Fibroblast of lung (primary cell): Measurements from ENCODE around the gene ADGRD1. TPM values are rescaled to one million over a fixed set of nuclear protein-coding genes. Genes with fewer than 3 reads are reported as not detected.

ENCODE experiments used
- DNase-seq, 2 donors: peaks; one replicate each; pipeline versions ENCODE4 v3.0.0 to v3.0.0-alpha.2; 2010; ENCODE audit warnings: low read depth in 2 of 2
- H2AFZ ChIP-seq: 2 replicates; pipeline ENCODE4 v1.5.1; 2012; ENCODE audit warnings: low read length, control low read depth, inconsistent platforms
- H3K27ac ChIP-seq: 2 replicates; pipeline ENCODE4 v1.5.1; 2011; ENCODE audit warnings: low read length, control low read depth; ENCODE audit not compliant: insufficient read depth
- H3K27me3 ChIP-seq: 2 replicates; pipeline ENCODE4 v1.5.1; 2011; ENCODE audit warnings: mild to moderate bottlenecking, low read length; ENCODE audit not compliant: control insufficient read depth, insufficient read depth
- H3K36me3 ChIP-seq: 2 replicates; pipeline ENCODE4 v1.5.1; 2011; ENCODE audit warnings: low read length; ENCODE audit not compliant: control insufficient read depth, insufficient read depth
- H3K4me1 ChIP-seq: 2 replicates; pipeline ENCODE4 v1.5.1; 2011; ENCODE audit warnings: low read length; ENCODE audit not compliant: control insufficient read depth, insufficient read depth; ENCODE audit errors: extremely low read depth
- H3K4me2 ChIP-seq: 2 replicates; pipeline ENCODE4 v1.5.1; 2011; ENCODE audit warnings: low read length, control low read depth; ENCODE audit not compliant: insufficient read depth; ENCODE audit errors: extremely low read depth
- H3K4me3 ChIP-seq, 4 experiments: fragments of 200-600 bp in 1 of 4; sonication (generic) in 1 of 4; replicated peaks in 1 of 4; 2 replicates each; pipeline ENCODE4 v1.5.1; 2011 to 2016; ENCODE audit warnings: low read length in 4 of 4, low read depth in 3 of 4, mild to moderate bottlenecking in 3 of 4, control low read depth in 2 of 4, inconsistent platforms in 1 of 4, mixed read lengths in 1 of 4; ENCODE audit not compliant: insufficient read depth in 1 of 4; ENCODE audit errors: control extremely low read depth in 1 of 4
- H3K79me2 ChIP-seq: 2 replicates; pipeline ENCODE4 v1.5.1; 2012; ENCODE audit warnings: mild to moderate bottlenecking, low read length, inconsistent platforms; ENCODE audit not compliant: control insufficient read depth, insufficient read depth
- H3K9ac ChIP-seq: 2 replicates; pipeline ENCODE4 v1.5.1; 2011; ENCODE audit warnings: mild to moderate bottlenecking, low read length, control low read depth; ENCODE audit not compliant: insufficient read depth
- H3K9me3 ChIP-seq: 2 replicates; pipeline ENCODE4 v1.5.1; 2012; ENCODE audit warnings: low read depth, low read length; ENCODE audit not compliant: control insufficient read depth, insufficient read depth
- H4K20me1 ChIP-seq: 2 replicates; pipeline ENCODE4 v1.5.1; 2011; ENCODE audit warnings: low read length; ENCODE audit not compliant: control insufficient read depth, insufficient read depth; ENCODE audit errors: extremely low read depth
- EZH2 ChIP-seq: IDR thresholded peaks from 2 replicates; pipeline ENCODE4 v1.5.1; 2012; ENCODE audit warnings: low read length, control low read depth, mild to moderate bottlenecking; ENCODE audit errors: missing control alignments
- polyA plus RNA-seq, 2 donors: library from polyadenylated mRNA; depleted of rRNA in 1 of 2; stranded (reverse) in 1 of 2; unstranded in 1 of 2; fragments of >200 nt; gene quantifications; 2 replicates each; pipeline ENCODE4 v1.2.1, GENCODE V29; 2011 to 2012; ENCODE audit warnings: missing spikeins in 1 of 2
- total RNA-seq: library from RNA; depleted of rRNA; stranded (reverse); fragments of >200 nt; gene quantifications from 2 replicates; pipeline ENCODE4 v1.2.1, GENCODE V29; 2014
- TF ChIP-seq, protein P1 (sequence below), 2 donors: IDR thresholded peaks in 1 of 2; conservative IDR thresholded peaks in 1 of 2; 1 replicate in 1 of 2; 2 replicates in 1 of 2; pipeline ENCODE4 v1.5.1; 2011 to 2012; ENCODE audit warnings: low read length in 2 of 2, control low read depth in 1 of 2, inconsistent platforms in 1 of 2, low read depth in 1 of 2, mild to moderate bottlenecking in 1 of 2

The ADGRD1 gene
- total and polyA plus RNA-seq, 2 donors (not counting 1 experiment from before 2014, with no cell fraction given), result 7.3 to 11.6 TPM

DNA sequence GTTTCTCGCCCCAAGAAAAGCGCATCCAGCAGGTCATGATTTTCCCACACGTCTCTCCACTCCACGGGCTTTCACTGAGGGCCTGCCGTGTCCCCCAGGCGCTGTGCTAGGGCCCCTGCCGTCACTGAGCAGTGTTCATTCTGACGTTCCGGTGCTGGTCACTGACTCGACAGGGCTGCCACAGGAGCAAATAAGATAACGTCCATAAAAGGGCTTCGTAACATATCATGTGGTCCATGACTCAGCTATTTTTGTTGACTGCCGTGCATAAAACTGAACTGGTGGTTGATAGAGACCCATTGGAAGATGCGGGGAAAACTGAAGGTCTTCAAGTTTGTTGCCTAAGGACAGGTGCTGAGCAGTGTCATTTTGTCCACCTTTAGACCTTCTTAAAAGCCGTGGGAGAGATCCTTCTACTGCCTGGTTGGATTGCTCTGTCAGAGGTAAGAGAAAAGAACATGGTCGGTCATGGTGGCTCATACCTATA lies 46.3 kb downstream of the ADGRD1 start:
- Histone ChIP-seq H3K36me3 (no peaks in the 10 kb centered on the region), H3K27me3 (no peaks in the 10 kb centered on the region), H3K79me2 (no peaks in the 10 kb centered on the region), H3K9me3 (no peaks in the 10 kb centered on the region), H3K27ac (no peak overlapping the region), H3K4me3 (no peak overlapping the region), H4K20me1 (no peaks in the 10 kb centered on the region), H3K4me2 (no peak overlapping the region), H3K4me1 (no peaks in the 10 kb centered on the region), H3K9ac (no peak overlapping the region), H2AFZ (no peak overlapping the region)
- no peak for DNase-seq
- no peak for TF ChIP-seq EZH2
- TF ChIP-seq, protein P1, sequence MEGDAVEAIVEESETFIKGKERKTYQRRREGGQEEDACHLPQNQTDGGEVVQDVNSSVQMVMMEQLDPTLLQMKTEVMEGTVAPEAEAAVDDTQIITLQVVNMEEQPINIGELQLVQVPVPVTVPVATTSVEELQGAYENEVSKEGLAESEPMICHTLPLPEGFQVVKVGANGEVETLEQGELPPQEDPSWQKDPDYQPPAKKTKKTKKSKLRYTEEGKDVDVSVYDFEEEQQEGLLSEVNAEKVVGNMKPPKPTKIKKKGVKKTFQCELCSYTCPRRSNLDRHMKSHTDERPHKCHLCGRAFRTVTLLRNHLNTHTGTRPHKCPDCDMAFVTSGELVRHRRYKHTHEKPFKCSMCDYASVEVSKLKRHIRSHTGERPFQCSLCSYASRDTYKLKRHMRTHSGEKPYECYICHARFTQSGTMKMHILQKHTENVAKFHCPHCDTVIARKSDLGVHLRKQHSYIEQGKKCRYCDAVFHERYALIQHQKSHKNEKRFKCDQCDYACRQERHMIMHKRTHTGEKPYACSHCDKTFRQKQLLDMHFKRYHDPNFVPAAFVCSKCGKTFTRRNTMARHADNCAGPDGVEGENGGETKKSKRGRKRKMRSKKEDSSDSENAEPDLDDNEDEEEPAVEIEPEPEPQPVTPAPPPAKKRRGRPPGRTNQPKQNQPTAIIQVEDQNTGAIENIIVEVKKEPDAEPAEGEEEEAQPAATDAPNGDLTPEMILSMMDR (conservative IDR thresholded peaks at IDR 0.05 in 1 of 2, IDR thresholded peaks at IDR 0.05 in 1 of 2; ENCODE audit: low read depth in 1 of 2, low read length in 2 of 2), result no peak

DNA sequence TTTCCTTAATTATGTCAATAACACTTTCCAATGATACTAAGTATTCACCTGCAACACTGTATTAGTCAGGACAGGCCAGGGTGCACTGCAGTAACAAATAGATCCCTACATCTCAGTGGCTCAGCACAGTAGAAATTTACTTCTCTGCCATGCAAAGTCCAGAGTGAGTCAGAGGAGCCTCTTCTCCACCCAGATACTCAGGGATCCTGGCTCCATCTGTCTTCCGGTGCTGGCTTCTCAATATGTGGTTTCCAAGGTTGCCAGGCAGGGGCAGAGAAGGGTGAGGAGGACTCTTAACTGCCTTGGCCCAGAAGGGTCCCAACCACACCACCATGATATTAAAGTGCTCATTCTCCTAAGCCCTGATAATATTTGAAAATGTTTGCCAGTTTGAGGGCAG lies 47.8 kb downstream of the ADGRD1 start:
- H3K4me1 ChIP-seq, result no peaks in the 10 kb centered on the region
- DNase-seq, result no peak
- H2AFZ ChIP-seq, result no peak overlapping the region
- no peaks in the 10 kb centered on the region for H3K36me3 ChIP-seq
- H3K27ac ChIP-seq, result no peak overlapping the region
- H3K4me3 ChIP-seq, result no peak overlapping the region
- H4K20me1 ChIP-seq, result no peaks in the 10 kb centered on the region
- H3K9me3 ChIP-seq, result no peaks in the 10 kb centered on the region
- no peak overlapping the region for H3K9ac ChIP-seq
- H3K27me3 ChIP-seq, result no peaks in the 10 kb centered on the region
- no peaks in the 10 kb centered on the region for H3K79me2 ChIP-seq
- H3K4me2 ChIP-seq, result no peak overlapping the region
- TF ChIP-seq, protein P1 (conservative IDR thresholded peaks at IDR 0.05 in 1 of 2, IDR thresholded peaks at IDR 0.05 in 1 of 2; ENCODE audit: low read depth in 1 of 2, low read length in 2 of 2), result no peak
- no peak for TF ChIP-seq EZH2

DNA sequence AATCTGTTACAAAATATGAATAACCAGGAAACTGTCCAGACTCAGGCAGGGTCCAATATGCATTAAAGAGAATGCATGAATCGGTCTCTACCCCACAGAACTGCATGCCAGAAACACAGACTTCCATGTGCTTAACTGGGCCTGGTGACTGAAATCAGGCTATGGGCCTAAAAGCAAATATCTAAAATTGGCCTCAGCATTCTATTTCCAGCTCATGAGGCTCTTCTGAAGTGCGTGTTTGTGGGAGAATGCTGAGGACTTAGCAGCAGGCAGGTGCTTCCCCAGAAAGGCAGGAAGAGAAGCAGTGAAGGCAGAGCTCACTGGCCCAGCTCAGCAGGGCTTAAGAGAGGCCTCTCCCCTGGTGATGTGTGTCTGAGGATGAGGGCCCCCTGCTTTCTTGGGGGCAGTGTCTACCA lies 48.5 kb downstream of the ADGRD1 start:
- no peaks in the 10 kb centered on the region for H3K27me3 ChIP-seq
- no peaks in the 10 kb centered on the region for H4K20me1 ChIP-seq
- TF ChIP-seq EZH2, result no peak
- no peak for DNase-seq
- H3K9me3 ChIP-seq, result no peaks in the 10 kb centered on the region
- no peaks in the 10 kb centered on the region for H3K36me3 ChIP-seq
- H3K4me2 ChIP-seq, result no peak overlapping the region
- no peak overlapping the region for H3K9ac ChIP-seq
- no peaks in the 10 kb centered on the region for H3K4me1 ChIP-seq
- no peaks in the 10 kb centered on the region for H3K79me2 ChIP-seq
- no peak overlapping the region for H3K4me3 ChIP-seq
- no peak overlapping the region for H3K27ac ChIP-seq
- H2AFZ ChIP-seq, result no peak overlapping the region
